Fibroblast of skin of abdomen (primary cell): Measurements from ENCODE around the gene E2F1.

ENCODE experiments used
- DNase-seq: peaks from one replicate; pipeline ENCODE4 v3.0.0-alpha.2; 2013

The E2F1 gene

DNA sequence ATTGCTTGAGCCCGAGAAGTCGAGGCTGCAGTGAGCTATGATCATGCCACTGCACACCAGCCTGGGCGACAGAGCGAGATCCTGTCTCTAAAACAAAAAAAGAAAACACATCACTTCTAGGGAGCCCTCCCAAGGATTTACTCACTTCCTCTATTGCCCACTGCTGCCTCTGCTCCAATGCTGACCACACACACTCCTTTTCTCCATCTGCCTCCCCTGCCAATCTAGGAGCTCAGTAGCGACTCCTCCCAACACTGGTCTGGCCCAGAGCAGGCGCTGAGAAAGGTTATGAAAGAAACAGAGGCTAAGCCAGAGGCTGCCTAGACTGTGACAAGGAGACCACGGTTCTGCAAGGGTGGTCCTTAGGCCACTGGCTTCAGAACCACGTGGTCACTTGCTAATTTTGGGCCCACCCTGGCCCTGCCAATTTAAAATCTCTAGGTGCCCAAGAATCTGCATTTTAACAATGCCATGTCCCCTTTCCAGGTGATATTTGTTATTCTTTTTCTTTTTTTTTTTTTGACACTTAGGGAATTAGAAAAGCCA lies 1.3 kb upstream of the E2F1 start:
- DNase-seq: no peak

DNA sequence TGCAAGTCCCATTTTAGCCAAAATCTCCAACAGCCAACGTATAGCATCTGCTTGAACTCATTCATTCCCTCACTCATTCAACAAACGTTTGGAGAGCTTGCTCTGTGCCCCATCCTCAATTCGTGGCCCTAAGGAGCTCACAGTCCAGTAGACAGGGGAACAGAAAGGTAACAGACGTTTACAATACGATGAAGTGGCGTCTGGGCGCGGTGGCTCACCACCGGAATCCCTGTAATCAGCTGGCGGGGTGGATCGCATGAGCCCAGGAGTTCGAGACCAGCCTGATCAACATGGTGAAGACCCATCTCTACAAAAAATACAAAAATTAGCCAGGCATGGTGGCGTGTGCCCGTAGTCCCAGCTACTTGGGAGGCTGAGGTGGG lies 790 bp upstream of the E2F1 start:
- DNase-seq: no peak

DNA sequence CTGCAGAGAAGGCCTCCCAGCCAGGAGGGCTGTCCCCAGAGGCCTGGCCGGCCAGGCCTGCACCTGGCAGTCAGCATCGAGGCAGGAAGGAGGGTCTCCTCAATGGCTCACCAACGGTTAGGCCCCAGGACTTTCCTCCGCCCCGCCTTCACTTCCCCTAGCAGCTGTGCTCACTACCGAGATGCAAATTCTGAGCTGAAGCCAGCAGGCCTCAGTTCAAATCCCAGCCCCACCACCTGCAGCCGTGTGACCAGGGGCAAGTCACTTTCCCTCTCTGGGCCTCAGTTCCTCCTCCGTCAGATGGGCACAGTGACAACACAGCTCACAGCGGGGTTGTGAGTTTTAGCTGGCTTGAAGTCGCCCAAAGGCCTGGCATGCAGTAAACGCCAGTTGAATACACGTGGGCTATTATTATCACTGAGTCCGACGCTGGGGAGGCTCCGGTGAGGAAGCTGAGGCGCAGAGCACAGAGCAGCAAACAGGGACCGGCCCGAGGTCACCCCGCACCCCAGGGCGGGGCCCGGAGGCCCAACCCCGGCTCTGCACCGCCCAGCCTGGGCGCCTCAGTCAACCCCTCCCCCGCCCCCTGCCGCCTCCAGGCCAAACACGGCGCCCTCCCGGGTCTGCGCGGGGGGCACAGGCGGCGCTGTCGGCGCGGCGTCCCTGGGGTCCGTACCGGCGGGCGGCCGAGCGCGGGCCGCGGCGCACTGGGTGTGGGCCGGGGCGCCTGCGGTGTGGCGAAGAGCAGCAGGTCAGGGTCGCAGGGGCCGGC lies 671 bp downstream of the E2F1 start:
- no peak for DNase-seq

DNA sequence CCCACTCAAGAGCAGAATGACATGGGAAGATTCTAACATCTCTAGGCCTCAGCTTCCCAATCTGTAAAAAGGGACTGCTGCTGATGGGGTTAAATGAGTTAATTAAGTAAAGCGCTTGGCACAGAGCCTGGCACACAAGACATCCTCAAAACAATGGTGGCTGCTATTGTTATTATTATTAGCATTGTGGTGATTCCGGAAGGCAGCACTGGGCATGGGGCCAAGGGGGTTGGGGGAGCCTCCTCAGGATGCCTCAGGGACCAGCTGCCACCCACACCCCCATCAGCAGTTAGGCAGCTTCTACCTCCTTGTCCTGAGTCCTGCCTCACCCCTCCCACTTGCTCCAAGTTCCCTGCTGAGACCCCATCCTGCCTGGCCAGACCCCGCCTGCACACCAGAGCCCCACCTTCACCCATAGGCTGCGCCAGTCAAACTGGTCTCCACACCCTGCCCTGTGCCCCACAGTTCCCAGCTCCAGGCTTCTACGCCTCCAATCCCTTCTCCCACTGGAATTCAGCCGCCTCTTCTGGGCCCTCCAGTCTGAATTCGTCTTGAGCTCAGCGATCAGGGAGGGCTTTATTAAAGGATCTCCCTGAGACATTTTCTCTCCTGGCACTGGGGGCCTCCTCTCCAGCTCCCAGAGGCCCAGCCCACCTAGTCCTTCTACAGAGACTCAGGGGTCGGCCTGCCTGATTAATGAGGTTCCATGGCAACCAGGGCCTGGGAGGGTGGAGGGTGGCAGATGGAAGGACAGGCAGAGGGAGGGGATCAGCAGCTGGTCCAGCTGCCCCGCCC lies 1.5 kb downstream of the E2F1 start:
- no peak for DNase-seq

GRCh38 chr20:33681728-33682353 lies 4.3 kb downstream of the E2F1 start:
- no peak for DNase-seq

DNA sequence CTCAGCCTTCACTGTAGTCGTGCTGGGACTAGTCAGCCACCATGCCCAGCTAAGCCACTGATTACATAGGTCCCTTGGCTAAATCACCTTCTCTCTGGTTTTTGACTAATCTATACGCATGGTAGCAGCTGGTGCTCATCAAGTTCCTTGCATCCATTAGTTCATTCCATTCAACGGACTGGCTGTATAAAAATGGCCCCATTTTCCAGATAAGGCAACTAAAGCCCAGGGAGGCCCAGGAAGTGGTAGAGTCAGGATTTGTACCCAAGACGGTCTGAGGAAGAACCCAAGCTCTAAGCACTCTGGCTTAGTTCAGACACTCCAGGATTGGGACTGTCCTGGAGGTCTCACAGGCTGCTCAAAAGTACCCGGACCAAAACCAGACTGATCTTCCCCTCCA lies 4.9 kb downstream of the E2F1 start:
- DNase-seq: no peak

GRCh38 chr20:33680686-33681085 lies 5.5 kb downstream of the E2F1 start:
- DNase-seq: no peak

- DNase-seq: no peak
Observed at GRCh38 chr20:33679758-33680485, 6.3 kb downstream of the E2F1 start.

DNA sequence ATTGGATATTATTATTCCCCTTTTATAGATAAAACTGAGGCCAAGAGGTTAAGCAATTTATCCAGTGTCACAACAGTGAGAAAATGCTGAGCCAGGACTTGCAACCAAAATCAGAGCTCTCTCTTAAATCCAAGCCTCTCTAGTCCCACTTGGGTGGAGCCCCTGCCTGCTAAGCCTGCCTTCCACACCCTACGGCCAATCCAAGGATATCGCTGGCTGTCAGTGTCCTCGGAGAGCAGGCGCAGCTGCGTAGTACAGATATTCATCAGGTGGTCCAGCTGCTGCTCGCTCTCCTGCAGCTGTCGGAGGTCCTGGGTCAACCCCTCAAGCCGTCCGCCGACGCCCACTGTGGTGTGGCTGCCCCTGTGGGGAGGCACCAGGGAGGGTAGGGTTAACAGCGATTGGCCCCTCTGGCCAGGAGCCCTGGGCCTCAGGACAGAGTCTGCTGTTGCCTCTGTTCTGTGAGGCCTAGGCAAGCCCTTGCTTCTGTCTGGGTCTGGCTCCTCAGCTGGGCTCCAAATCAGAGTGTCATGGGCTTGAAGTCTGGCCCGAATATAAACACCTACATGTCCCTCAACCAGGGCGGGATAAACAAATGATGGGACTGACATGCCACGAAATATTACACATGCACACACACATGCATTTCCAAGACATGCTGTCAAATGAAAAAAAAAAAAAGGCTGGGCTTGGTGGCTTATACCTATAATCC lies 8.0 kb downstream of the E2F1 start:
- no peak for DNase-seq

- no peak for DNase-seq
Observed at GRCh38 chr20:33676652-33677645, 9.2 kb downstream of the E2F1 start.

- DNase-seq: no peak
Observed at GRCh38 chr20:33676121-33676520, 10.1 kb downstream of the E2F1 start.

GRCh38 chr20:33675136-33675959 lies 10.8 kb downstream of the E2F1 start:
- no peak for DNase-seq

- peak; percentile 77 for DNase-seq
Observed at GRCh38 chr20:33674294-33675135, 11.7 kb downstream of the E2F1 start, which contains the start of gene NECAB3. Gene NECAB3 (minus strand): TSS chr20:33674428. CDS start chr20:33674352, 76 bp downstream.

DNA sequence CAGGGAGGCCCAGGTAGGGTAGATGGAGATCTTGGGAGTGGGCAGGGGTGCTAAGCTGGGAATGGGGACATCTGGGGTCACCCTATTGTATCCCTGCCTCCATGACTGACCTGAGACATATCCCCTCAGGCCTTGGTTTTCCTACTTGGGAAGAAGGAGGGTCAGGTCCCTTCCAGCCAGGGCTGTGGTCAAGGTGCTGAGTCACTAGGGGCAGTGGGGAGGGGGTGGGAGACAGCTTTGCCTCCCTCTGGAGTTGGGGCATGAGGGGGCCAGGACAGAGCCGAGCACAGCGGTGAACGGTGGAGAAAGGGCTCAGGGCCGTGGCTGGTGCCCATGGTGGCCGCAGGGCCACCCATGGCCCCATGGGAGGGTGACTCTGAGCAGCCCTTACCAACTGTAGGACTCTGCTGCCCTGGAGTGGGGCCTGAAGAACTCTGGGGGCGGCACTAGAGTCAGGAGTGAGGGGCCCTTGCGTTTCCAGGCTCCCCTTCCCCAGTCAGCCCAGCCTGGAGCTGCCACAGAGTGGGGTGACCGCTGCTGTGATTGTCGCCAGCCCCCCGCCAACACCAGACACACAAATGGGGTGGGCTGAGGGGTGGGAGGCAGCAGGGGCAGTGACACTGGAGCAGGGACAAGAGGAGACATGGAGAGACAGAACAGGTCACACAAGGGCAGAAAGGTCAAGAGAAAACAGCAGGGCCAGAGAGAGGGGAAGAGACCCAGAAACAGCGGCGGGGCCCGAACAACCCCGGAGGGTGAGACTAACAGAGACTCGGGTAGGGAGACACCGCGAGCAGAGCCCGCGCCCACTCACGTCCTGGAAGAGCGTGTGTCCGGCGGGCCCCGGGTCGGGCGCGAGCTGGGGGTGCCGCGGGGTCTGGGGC lies 12.5 kb downstream of the E2F1 start:
- no peak for DNase-seq

- DNase-seq: no peak
Observed at GRCh38 chr20:33673114-33673409, 13.1 kb downstream of the E2F1 start.

- no peak for DNase-seq
Observed at GRCh38 chr20:33672426-33673113, 13.6 kb downstream of the E2F1 start.
